HG03135 (cell line): ENCODE measurements around the gene CHRNA5.
A peak's percentile ranks its signal among the peaks of the same experiment; 100 is the strongest.
"Not testable (repeated sequence)": the region's sequence is repeated elsewhere in the genome, so short reads cannot be mapped to it uniquely, and the experiment has no call there.

Experiments used
- ATAC-seq: cut with Tn5 transposase; IDR thresholded peaks from one replicate; pipeline ENCODE4 v1.9.1; 2021; ENCODE audit warnings: mild to moderate bottlenecking, moderate library complexity; ENCODE audit not compliant: unreplicated experiment

CHRNA5 gene

DNA sequence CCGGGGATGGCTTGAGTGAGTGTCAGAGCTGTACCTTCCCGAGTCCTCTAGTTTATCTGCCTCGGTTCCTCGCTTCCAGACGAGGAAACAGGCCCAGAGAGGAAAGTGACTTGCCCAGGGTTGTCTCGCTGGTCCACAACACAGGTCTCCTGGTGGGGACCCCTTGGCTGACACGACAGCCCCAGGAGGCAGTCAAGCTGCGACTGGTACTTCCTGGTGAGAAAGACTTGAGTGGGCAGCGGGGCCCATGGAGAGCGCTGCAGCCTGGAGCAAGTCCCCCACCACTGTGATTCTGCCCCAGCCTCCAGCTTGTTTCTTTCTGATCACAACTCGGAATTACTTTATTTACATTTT is 600 bp upstream of the CHRNA5 start:
- ATAC-seq: no peak

DNA sequence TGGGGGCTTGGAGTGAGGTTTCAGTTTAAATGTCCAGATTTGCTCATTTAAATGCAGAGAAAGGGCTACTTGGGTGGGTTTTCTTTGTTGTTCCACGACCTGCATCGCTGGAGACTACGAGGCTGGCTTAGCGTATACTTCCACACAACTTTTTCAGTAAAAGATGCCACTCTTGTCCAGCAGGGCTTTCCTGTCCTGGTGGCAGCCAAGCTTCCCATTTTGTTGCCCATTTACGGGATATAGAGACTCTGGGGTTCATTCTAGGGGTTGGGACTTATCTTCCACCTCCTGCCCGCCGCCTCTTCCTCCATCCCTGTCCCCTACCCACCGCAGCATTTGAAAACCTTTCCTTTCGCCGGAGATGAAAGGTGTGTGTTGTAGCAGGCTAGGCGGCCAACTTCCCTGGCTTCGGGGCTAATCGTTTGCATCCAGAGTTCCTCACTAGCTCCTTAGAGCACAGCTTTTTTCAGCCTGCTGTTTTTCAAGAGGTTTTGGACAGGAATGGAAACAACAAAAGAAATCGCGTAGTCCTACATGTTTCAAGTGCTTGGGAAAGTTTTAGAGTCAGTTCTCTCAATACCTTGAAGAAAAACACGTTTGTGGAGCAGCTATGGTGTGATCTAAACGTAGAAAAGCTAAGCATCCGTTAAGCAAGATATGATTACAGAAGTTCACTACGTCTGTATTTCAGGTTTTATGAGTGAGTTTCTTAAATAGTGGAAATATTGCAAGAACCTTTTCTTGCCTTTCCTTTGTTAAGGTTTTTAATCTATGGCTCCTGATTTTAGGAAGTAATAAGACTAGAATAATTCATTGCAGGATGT is 843 bp downstream of the CHRNA5 start:
- ATAC-seq: peak; percentile 21

DNA sequence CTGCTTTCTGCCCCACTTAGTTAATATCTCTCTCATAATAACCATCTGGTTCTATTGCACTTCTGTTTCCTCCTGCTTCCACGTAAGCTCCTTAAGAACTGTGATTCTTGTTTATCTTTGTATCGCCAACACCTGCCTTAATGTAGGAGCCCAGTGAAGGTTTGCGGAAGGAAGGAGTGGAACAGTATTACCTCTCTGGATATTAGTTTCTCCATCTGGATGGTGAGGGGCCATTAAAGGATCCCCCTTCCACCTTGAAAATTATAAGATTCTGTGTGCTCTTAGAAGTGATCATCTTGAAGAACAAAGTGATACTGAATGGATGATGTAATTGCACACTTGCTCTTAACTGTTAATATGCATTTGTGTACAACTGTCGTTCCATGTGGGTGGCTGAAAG is 2.2 kb downstream of the CHRNA5 start:
- ATAC-seq: no peak

DNA sequence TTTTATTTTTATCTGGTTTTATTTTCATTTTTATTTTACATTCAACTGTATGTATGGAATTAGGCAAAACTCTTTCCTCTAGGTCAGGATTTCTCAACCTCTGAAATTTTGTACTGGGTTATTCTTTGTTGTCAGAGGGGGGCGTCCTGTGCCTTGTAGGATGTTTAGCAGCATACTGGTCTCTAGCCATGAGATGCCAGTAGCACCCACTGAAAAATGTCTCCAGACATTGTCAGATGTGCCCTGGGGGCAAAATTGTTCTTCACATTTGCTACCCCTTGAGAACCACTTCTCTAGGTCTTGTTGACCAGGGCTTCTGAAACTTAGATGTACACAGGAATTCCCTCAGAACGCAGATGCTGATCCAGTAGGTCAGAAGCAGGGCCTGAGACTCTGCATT is 5.4 kb downstream of the CHRNA5 start:
- no peak for ATAC-seq

DNA sequence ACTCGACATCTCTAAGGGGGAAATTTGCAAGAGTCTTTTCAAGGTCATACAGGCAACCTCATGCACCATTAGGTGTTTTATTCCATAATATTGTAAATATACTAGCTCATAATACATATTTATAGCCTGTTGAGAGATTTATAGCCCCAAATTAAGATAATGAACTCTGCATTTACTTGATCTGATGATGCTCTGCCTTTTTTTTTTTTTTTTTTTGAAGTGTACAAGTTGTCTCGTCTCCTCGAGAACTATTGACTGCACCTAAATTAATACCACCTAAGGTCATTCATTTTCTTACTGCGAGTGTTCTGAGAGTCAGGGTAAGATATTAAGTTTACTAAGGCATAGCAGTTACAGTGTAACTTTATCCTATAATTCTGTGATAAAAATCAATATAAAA is 6.1 kb downstream of the CHRNA5 start:
- no peak for ATAC-seq

DNA sequence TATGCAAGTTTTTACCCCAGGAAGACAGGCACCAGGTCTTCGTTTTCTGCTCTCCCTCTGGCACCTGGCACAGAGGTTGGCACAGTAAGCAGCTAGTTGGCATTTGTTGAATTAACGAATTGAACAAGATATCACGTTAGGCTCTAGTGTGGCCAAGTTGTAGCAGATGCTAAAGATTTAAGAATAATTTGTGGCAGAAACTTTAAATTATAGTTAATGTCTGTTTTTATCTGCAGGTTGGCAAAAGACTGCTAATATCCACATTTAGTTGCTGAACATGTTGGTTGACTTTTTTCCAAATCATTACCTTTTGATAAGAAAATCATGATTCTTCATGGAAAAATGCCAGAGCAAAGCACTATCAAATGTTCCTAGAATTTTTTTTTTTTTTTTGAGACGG is 8.1 kb downstream of the CHRNA5 start:
- no peak for ATAC-seq

DNA sequence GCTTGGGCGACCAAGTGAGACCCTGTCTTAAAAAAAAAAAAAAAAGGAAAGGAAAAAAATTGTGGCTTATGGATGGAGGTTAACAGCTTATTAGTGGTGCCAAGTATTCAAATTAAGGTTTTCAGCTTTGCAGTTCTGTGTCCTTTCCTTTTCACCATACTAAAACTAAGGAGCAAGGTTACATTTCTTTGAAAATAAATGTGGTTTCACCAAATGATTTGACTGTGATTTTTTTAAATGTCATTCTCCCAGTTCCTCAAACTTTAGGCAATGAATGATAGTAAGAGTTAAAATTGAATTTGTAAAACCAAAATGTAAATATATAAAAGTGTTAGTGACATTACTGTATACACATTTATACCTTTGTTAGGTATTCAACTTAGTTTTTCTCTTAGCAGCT is 9.6 kb downstream of the CHRNA5 start:
- ATAC-seq: no peak

DNA sequence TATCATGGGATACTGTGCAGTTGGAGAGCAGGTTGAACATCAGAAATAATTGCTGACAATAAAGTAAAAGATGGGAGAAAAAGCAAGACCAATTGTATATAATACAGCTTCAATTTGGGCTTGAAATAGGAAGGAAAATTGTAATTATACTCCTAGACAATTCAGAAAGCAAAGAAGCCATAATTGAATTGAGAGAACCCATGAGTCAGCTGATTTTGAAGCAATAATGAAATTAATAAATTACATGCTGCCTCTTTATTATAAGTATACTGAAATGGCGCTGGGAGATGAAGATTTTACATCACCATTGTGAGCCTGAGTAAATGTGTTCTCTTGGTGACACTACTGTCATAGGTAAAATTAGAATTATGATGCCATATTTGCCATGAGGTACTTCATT is 32.3 kb downstream of the CHRNA5 start:
- no peak for ATAC-seq

DNA sequence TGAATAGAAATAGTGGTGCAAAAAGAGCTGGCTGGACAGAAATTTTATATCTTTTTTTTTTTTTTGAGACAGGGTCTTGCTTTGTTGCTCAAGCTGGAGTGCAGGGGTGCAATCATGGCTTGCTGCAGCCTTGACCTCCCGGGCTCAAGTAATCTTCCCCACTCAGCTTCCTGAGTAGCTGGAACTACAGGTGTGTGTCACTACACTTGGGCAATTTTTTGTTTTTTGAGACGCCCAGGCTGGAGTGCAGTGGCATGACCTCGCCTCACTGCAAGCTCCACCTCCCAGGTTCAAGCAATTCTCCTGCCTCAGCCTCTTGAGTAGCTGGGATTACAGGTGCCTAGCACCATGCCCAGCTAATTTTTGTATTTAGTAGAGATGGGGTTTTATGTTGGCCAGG is 33.0 kb downstream of the CHRNA5 start:
- ATAC-seq: no peak

DNA sequence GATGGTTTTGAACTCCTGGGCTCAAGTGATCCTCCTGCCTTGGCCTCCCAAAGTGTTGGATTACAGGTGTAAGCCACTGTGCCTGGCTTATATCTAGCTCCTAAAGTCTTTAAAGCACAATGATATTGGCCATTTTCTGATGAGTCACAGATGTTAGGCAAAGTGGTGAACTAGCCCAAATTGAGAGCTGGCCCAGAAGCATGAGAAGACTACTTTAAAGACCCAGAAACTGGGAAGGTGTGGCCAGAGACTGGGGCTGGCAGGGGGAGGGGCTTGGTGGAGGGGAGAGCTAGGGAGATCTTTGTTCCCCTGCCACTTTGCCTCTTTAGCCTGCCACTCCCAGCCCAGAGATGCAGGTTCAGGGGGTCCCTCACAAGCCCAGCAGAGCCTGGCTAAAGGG is 33.9 kb downstream of the CHRNA5 start:
- ATAC-seq: no peak

DNA sequence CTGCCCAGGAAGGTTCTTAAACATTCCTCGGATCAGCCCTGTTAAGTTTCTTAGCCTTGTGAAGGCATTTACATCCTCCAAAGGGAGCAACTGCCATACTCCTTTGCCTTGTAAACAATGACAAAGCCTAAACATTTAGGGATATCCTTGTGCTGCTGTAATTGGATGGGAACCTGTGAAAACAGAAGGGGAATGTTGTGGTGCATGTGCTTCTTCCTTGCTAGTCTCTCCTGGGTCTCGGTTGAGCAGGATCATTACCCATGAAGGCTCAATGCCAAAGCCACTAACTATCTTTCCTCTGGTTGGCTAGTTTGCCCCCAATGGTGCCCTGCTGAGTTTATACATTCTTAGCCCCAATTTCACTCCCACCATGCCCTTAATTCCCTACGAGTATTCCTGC is 38.1 kb downstream of the CHRNA5 start:
- no peak for ATAC-seq

DNA sequence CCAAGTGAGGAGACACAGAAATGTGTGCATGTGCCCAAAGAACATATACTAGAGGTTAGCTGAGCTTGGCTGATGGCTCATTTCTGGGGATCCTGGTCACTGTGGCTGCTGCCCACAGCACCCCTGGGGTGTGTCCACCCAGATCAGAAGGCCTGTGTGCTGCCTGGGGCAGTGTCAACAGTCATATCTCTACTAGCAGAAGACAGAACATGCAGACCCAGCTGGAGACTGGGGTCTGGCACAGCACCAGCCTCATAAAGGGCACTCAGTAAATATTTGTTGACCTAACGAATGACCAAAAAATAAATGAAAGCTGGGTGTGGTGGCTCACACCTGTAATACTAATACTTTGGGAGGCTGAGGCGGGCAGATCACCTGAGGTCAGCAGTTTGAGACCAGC is 39.1 kb downstream of the CHRNA5 start:
- ATAC-seq: no peak

DNA sequence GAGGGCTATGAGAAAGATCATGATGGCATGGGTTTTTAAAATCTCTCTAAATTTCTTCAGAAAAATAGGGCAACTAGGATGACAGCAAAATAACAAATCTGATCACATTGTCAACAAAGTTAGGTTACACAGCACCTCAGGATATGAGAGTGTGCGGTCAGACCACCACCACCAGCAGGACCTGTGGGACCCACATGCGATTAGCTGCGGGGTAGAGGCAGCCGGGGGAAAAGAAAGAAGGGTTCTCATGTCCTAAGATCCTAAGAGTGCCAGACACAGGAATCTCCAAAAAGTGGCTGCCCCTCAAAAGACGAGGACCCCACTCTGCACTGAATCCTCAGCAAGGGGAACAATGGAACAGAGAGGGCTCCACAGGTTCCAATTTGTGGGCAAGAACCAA is 39.9 kb downstream of the CHRNA5 start:
- ATAC-seq: no peak

DNA sequence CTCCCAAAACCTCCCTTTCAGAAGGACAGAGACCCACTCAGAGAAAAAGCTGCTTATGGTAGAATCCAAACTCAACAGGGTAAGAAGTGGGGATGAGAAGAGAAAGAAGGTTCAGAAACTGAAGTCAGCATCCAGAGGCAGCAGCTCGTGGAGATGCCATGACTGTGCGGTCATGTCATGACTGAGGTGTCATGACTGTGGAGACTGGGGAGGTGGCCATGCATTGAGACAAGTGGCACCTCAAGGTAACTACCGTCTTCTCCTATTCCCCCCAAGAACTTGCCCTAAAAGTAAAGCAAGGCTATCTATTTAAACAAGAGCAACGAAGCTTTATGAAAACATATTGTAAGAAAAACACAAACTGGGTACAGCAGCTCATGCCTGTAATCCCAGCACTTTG is 40.4 kb downstream of the CHRNA5 start:
- no peak for ATAC-seq

DNA sequence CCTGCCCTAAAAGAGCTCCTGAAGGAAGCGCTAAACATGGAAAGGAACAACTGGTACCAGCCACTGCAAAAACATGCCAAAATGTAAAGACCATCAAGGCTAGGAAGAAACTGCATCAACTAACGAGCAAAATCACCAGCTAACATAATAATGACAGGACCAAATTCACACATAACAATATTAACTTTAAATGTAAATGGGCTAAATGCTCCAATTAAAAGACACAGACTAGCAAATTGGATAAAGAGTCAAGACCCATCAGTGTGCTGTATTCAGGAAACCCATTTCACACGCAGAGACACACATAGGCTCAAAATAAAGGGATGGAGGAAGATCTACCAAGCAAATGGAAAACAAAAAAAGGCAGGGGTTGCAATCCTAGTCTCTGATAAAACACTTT is 44.2 kb downstream of the CHRNA5 start:
- not testable (repeated sequence) for ATAC-seq

DNA sequence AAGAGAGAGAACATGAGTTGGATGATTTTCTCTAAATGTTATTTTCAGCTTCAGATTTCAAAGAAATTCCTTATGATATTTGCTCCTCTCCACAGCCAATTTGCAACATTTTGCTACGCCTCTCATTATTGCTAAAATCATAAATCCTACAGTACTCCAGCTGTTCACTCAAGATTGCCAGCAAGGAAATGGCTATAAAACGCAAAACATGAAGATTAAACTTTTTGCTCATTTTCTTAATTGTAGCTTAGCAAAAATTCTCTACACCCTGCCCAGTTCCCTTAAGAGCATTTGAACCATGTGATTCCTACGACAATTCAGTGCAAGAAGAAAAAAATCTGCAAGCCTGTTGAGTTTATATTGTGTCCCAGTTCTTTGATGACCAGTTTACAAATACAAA is 48.7 kb downstream of the CHRNA5 start:
- no peak for ATAC-seq

DNA sequence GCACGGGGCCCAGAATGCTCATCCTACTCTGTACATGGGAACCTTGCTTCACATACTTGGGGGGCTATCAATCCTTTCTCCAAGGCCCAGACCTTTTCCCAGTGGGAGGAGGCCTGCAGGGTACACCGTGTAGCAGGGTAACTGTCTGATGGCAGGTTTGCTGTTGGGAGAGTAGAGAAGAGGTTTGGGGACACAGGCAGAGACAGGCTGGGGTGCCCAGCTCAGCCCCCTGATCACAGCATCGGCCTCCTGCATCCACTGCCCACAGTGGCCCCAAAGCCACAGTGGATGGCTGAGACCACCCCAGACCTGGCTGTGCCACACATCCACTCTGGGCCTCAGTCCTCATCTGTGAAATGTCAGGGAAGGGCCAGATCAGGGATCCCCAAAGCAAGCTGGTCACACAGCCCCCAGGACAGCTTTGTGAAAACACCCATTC is 49.9 kb downstream of the CHRNA5 start:
- ATAC-seq: no peak

DNA sequence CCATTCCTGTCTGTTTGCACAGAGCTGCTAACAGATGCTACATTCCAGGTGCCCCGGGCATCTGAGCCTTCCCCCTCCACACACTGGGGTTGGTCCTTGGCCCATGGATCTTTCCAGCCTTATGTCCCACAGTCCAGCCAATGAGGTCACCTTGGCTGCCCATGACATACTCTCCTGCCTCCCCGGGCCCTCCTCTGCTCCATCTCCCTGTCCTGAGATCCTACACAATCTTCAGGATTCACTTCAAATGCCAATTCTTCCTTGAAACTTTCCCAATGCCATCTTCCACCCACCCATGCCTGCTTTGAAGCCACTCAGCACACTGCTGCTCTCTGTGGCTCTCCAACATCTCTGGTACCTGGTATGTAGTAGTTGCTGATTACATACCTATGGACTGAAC is 51.2 kb downstream of the CHRNA5 start:
- ATAC-seq: no peak

DNA sequence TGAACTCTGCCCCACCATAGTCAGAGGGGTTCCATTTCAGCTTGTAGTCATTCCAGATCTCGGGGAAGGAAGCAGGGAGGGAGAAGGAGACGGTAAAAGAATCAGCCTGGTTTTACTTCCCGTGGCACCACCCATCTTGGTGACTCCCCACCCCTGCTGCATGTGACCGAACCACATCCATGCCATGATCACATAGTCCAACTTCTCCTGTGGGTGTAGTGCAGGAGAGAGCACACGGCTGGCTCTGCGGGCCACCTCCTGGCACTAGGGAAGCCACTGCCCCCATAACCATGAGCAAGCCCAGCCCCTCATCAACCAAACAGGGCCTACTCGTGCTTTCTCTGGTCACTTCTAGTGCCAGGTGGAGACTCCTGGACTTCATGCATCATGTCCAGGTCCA is 51.8 kb downstream of the CHRNA5 start:
- no peak for ATAC-seq

DNA sequence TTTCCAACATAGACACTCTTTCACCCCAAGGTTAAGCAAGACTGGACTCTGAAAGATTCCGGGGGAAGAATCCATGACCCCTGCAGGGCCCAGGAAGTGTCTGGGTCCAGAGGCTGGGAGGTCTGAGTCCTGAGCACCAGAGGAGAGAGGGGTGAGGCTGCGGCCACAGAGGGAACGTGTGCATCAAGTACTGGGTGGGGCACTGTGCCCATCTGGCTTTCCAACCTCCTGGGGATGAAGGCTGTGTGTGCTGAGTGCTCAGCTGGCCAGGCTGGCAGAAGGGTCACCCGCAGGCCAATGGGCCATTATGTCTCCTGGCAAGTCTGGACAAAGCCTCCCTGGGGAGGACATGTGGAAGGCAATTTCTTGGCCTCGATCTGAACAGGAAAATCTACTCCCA is 52.2 kb downstream of the CHRNA5 start:
- ATAC-seq: no peak

DNA sequence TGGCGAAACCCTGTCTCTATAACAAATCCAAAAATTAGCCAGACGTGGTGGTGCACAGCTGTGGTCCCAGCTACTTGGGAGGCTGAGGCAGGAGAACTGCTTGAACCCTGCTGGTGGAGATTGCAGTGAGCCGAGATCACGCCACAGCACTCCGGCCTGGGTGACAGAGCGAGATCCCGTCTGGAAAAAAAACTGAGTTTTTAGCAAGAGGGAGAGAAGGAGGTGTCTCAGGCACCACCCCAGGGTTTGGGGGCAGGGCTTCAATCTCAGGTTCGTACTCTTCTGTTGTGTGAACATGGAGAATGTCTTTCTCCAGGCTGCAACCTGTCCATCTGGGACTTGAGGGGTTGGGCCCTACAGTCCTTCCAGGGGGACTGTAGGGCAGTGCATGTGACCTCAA is 52.7 kb downstream of the CHRNA5 start:
- ATAC-seq: no peak

DNA sequence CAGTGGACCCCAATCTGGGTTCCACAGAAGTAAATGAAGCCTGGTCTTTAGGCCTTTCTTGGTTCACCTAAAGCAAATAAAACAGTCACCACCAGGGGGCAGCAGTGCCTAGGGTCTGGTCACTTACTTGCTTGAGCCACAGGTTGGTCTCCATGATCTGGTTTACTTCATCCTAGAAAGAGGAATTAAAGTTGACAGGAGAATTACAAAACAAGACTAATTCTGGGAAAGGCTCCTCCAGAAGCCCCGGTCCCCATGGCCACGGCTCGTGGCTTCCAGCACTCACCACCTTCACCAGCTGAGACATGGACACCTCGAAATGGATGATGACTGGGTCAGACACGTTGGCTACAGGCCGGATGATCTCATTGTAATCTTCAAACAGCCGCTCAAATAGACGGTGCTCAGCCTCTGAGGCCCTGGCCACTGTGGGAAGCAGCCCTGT is 53.2 kb downstream of the CHRNA5 start:
- ATAC-seq: no peak
